Suprapubic skin (tissue), 4 donors: ENCODE results near the gene STOML1.

Experiments
- CTCF ChIP-seq, 2 donors: fragments of 200-600 bp in 1 of 2; fragments of 450-650 bp in 1 of 2; sonication (generic) in 1 of 2; IDR thresholded peaks; one replicate each; pipeline ENCODE4 v1.5.1; 2016 to 2019; ENCODE audit warnings: antibody characterized with exemption in 2 of 2, mild to moderate bottlenecking in 1 of 2, moderate library complexity in 1 of 2
- POLR2A ChIP-seq, 2 donors: fragments of 450-650 bp; IDR thresholded peaks; one replicate each; pipeline ENCODE4 v1.6.1; 2017; ENCODE audit warnings: antibody characterized with exemption in 2 of 2, mild to moderate bottlenecking in 2 of 2, moderate library complexity in 2 of 2
- POLR2AphosphoS5 ChIP-seq, 3 donors: sonication (generic); formaldehyde crosslinking; IDR thresholded peaks; one replicate each; pipeline ENCODE4 v1.6.1; 2017; ENCODE audit warnings: antibody characterized with exemption in 3 of 3

DNA sequence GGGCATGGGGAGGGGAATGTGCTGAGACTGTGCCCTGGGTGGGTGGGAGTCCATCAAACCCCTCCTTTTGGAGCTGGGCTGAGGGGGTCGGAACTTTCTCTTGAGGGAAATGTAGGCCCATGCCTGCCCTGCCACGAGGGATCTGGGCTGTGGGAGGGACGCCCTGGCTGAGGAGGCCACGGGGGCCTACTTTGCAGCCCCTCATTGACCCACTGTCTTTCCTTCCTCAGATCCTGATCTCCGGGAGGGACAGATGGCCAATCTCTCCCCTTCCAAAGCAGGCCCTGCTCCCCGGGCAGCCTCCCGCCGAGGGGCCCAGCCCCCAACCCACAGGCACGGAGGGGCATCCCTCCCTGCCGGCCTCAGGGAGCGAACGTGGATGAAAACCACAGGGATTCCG, 40.5 kb downstream of the STOML1 start:
- no peak for TF ChIP-seq CTCF (IDR thresholded peaks at IDR 0.05)
- no peak for TF ChIP-seq POLR2AphosphoS5 (IDR thresholded peaks at IDR 0.05)
- TF ChIP-seq POLR2A (IDR thresholded peaks at IDR 0.05): no peak
